Activated CD4-positive, alpha-beta T cell treated with anti-CD3 and anti-CD28 coated beads, Interleukin-2, amount 50 U/mL, for 24 hours (primary cell): Measurements from ENCODE around the gene PSMB7.

ENCODE experiments used
- DNase-seq, 2 donors: peaks; one replicate each; pipeline ENCODE4 v3.0.0-alpha.2; 2020; ENCODE audit warnings: low read depth in 1 of 2, low spot score in 1 of 2

The PSMB7 gene

GRCh38 chr9:124358631-124359030, 56.6 kb downstream of the PSMB7 start:
- no peak for DNase-seq

DNA sequence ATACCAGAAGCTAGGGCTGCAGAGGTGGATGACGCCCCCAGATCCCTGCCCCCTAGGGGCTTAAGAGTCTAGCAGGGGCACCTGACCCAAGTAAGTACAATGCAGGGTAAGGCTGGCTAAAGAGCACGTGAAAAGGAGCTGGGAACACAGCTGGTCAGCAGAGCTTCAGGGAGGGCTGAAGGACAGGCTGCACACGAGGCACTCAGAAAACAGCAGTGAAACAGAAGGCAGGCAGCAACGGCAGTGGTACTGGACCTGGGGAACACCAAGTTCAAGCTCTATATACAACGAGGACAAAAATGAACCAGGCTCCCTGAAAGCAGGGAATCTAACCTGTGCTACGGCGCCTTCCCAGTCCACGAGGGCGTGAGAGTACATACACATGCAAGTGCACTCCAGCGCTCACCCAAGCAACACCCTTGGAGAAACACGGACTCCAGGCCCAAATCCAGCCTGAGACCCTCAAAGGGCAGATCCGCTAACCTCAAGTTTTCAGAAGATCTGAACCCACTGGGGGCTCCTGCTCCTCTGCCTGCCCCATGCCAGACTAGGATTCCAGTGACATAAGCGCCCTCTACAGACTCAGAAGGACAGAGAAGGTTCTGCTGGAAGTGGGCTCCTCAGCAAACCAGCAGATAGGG, 57.4 kb downstream of the PSMB7 start:
- no peak for DNase-seq

GRCh38 chr9:124356745-124357390, 58.4 kb downstream of the PSMB7 start:
- DNase-seq, result no peak

GRCh38 chr9:124355941-124356744, 59.1 kb downstream of the PSMB7 start:
- no peak for DNase-seq

DNA sequence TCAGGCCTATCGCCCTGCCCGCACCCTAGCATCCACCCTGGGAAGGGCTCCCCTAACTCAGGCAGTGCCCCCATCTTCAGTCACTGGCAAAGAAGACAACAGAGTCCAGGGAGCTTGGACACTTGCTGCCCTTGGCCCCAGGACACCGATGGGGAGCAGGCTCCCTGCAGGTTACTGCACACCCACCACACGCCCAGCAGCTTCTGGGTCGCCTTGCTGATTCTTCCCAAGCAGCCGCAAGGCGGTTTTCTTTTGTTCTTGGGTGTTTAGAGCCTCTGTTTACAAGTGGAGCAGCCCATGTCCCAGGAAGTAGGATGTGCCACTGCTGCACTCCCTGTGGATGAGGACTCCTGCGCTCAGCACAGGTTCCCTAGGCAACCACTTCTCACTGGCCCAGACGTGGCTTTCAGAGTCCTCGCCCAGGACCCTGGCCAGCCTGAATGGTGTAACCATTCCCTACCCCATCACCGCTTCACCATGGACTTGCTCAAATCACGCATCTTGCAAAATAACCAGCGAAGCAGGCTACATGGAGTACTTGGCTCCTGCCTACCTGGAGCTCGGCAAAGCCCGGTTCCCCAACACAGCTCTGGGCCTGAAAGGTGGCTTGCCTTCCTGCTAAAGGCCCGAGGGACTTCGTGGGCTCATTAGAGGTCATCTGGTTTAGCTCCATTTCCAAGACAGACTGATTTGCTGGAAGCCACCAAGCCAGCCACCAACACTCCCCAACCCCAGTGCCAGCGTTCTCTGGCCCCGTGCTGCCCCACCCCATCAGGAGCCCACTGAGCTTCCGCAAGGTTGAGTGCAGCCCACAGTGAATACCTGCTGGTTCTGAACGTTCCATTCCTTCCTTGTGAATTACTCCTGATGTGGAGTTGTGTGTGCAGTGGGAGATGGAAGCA, 60.0 kb downstream of the PSMB7 start:
- DNase-seq, result no peak

- no peak for DNase-seq
Measured at GRCh38 chr9:124354346-124355038, 60.8 kb downstream of the PSMB7 start.

DNA sequence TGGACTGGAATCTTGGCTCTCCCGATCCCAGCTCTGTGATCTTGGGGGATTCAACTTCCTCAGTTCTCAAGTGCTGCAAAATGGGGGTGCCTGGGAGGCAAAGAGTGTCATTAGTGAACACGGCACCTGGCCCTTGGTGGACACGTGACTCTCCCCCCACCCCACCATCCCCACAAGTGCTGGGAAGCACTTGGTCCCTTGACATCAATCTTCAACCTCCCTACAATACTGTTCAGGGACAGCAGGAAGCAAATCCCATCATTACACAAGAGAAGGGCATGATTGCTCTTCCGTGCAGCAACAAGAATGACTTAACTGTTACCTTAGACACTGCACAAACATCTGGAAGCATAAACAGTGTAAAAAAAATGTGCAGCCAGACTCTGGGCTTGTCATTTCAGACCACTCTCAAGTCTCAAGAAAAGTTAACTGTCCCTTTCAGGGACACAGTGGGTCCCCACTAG, 61.4 kb downstream of the PSMB7 start:
- no peak for DNase-seq

GRCh38 chr9:124353166-124353768, 62.0 kb downstream of the PSMB7 start:
- DNase-seq, result no peak

DNA sequence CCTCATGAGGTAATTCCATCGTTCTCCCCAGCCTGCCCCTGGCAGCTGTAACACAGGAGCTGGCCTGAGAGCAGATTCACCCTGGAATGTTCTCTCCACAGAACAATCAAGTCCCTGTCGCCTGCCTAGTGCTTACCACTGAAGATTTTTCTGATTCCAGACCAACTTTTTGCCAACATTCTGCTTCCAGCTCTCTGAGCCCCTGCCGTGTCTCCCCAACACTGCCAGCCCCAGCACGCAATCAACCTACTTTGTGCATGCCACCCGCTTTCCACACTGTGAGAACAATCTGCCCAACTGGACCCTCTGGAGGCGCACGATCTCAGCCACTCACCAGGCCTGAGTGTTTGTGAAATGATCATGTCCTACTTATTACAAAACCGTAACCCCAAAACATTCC, 62.6 kb downstream of the PSMB7 start:
- DNase-seq, result no peak

- no peak for DNase-seq
Measured at GRCh38 chr9:124351672-124352468, 63.4 kb downstream of the PSMB7 start.

DNA sequence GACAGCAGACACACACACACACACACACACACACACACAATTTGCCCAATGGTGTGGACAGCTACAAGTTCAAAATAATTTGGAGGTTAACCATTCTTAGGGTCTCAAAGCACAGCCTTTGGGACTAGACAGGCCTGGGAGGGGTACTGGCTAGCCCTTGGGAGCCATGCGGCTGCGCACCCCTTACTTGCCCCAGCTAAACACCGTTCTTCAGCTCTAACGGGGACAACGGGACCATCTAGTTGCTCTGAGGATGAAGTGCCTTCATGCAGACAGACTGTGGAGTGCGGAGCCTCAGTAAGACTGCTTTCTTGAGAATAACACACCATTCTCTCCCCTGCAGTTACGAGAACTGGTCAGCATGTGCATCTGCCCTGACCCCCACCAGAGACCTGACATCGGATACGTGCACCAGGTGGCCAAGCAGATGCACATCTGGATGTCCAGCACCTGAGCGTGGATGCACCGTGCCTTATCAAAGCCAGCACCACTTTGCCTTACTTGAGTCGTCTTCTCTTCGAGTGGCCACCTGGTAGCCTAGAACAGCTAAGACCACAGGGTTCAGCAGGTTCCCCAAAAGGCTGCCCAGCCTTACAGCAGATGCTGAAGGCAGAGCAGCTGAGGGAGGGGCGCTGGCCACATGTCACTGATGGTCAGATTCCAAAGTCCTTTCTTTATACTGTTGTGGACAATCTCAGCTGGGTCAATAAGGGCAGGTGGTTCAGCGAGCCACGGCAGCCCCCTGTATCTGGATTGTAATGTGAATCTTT, 64.6 kb downstream of the PSMB7 start:
- DNase-seq, result no peak

- no peak for DNase-seq
Measured at GRCh38 chr9:124349675-124350493, 65.4 kb downstream of the PSMB7 start.

DNA sequence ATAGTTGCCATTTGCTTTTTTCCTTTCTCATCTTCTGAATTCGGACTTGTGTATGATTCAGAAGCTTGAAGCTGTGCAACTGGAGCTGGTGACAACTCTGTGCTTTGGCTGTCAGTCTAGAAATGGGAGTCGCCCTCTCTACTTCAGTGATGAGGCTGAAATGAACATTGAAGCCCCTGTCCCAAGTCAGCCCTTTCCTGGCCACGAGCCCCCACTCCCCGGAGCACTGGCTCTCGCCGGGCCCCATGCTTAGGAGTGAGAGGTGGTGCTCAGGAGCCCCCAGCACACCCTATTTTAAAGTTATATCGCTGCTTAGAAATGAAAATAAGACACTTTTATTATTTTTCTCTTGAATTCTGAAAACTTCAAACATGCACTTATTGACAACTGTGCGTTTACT, 66.0 kb downstream of the PSMB7 start:
- no peak for DNase-seq

GRCh38 chr9:124348831-124349230, 66.4 kb downstream of the PSMB7 start:
- no peak for DNase-seq

GRCh38 chr9:124348363-124348762, 66.9 kb downstream of the PSMB7 start:
- DNase-seq, result no peak

DNA sequence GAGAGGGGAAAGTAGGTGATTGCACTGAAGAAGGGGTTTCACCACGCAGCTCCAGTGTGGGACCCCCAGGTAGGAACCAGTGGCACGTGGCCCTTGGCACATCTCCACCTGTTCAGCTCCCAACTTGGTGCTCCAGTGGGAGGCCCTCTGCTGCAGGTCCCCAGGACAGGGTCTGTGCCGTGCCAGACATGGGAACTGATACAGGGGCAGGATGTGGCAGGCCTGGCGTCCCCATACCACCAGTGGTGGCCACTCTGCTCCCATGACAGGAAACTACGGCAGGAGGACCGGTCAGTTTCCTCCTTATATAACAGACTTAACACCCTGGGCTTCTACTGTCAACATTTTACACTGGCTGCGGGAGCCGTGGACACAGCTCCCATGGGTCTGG, 67.3 kb downstream of the PSMB7 start:
- DNase-seq, result no peak

GRCh38 chr9:124347206-124347967, 67.9 kb downstream of the PSMB7 start:
- DNase-seq, result no peak
